Activated T-helper 1 cell treated with anti-CD3 and anti-CD28 coated beads, Interleukin-12 subunit alpha, Interleukin-12 subunit beta, Interleukin-2, Interleukin-4 antibody, amounts not matched to agents 30 ng/mL and 10 ng/mL and 1 ng/mL, durations not matched to agents 14 hours and 24 hours and 36 hours (primary cell): ENCODE data around the gene VSIG2. TPM values are rescaled to one million over a fixed set of nuclear protein-coding genes. Genes with fewer than 3 reads are reported as not detected.

Source experiments
- DNase-seq: peaks from one replicate; pipeline ENCODE4 v3.0.0; 2021; ENCODE audit warnings: low spot score
- H3K27ac Mint-ChIP-seq: one replicate; pipeline ENCODE4 v1.8.0; 2021; ENCODE audit warnings: mild to moderate bottlenecking, mixed read lengths
- H3K27me3 Mint-ChIP-seq: one replicate; pipeline ENCODE4 v1.8.0; 2022; ENCODE audit warnings: mild to moderate bottlenecking, moderate library complexity, mixed read lengths; ENCODE audit not compliant: insufficient read depth
- H3K36me3 Mint-ChIP-seq: one replicate; pipeline ENCODE4 v1.8.0; 2021; ENCODE audit warnings: low read depth, mixed read lengths
- H3K4me1 Mint-ChIP-seq: one replicate; pipeline ENCODE4 v1.8.0; 2021; ENCODE audit warnings: low read depth, mixed read lengths
- H3K4me3 Mint-ChIP-seq: one replicate; pipeline ENCODE4 v1.8.0; 2021; ENCODE audit warnings: mild to moderate bottlenecking, moderate library complexity, mixed read lengths
- H3K9me3 Mint-ChIP-seq: one replicate; pipeline ENCODE4 v1.8.0; 2021; ENCODE audit warnings: mixed read lengths
- intact Hi-C: fragments of 100-400 bp; cut with micrococcal nuclease; formaldehyde crosslinking; loops from one replicate; pipeline ENCODE4 v1.15.1; 2024
- total RNA-seq: library from RNA; stranded (reverse); gene quantifications from 2 replicates; pipeline ENCODE4 v1.2.3, GENCODE V29; 2022

The VSIG2 gene
- total RNA-seq, 1 donor from 2014 or later: not detected

DNA sequence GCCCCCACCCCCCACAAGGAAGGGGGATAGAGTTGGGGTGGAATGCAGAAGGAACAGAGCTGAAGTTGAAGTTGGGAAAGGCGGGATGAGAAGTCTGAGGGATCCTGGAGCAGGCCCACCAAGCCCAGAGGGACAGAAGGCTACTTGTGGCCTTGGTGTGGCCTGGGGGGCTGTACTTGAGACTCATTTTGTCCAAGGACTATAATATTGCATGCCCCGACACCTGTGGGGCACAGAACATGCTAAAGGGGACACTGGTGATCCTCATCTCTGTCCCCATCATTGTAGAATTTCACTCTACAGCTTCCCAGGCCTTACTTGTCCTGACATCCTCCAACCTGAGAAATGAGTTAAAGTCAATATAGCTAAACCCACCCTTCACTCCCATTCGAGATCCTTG lies 8.8 kb upstream of the VSIG2 start:
- Mint-ChIP-seq H3K4me3 (peak overlapping the region; percentile 45), H3K36me3 (no peaks in the 10 kb centered on the region), H3K4me1 (peaks cover 19% of the 10 kb centered on the region), H3K9me3 (no peaks in the 10 kb centered on the region), H3K27ac (no peak overlapping the region), H3K27me3 (peaks cover 52% of the 10 kb centered on the region)
- no peak for DNase-seq
- intact Hi-C loops: no loop called here

DNA sequence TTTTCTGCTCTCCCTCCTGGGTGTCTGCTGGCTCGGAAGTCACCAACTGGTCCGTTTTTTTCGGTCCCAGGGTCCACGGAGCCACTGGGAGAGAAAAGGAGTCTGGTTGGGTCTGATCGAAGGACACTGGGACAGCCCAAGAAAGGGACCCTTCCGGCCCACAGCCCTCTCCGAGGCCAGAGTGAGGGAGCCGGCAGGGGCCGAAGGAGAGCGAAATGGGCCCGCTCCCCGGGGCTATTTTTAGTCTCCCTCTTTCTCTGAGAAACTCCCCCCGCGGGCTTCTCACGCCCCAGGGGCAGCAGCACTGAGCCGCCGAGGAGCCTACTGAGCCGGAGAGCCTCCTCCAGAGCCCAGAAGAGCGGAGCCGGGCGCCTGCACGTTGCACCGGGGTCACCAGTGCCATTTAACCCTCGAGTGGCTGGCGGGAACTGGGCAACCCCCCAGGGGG lies 8.2 kb upstream of the VSIG2 start:
- no peak overlapping the region for H3K27ac Mint-ChIP-seq
- H3K4me1 Mint-ChIP-seq: peaks cover 19% of the 10 kb centered on the region
- H3K36me3 Mint-ChIP-seq: no peaks in the 10 kb centered on the region
- no peak overlapping the region for H3K4me3 Mint-ChIP-seq
- no peak for DNase-seq
- intact Hi-C loops: no loop called here
- H3K9me3 Mint-ChIP-seq: no peaks in the 10 kb centered on the region
- H3K27me3 Mint-ChIP-seq: peaks cover 57% of the 10 kb centered on the region

DNA sequence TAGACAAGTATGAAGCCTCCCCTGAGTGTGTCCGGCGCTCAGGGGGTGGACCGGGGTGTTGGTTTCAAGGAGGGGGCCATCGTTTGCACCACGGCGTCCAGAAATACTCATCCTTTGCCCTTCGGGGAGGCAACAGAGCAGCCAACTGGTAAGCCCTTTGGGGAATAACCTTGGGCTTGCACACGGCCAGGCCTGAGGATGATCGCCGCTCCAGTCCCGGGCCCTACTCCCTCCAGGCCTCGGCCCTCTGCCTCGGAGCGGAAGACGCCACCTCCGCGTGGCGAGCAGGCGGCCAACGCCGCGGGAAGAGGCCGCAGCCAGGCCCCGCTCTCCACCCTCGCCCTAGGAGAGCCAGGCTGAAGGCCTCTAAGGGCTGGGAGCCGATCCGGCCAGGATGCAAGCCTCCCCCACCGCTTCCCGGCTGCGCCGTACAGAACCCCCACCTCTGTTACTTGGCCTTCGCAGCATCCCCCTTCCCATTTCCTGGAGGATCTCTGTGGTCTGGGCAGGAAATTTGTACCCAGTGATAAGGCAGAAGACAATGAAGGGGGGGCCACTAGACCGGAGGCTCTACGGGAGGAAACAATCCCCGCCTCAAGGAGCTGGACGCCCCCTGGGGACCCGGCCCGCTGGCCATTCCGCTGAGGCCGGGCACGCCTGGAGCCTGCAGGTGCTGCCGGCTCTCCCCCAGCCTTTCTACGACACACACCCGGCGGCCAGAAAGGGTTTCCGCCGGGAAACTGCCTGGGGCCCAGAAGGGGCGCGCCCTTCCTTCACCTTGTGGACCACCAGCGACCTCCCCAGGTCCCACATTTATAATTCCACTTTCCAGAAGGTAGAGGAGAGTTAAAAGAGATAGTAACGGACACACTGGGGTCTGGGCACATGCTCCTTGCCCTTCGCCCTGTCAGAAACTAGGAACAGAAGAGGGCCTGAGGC lies 7.5 kb upstream of the VSIG2 start:
- intact Hi-C loops: loop anchor here (2.0 kb wide), 1 partner anchor 107 kb away; no protein-coding TSS in a partner anchor
- Mint-ChIP-seq H3K9me3 (no peaks in the 10 kb centered on the region), H3K27me3 (peaks cover 57% of the 10 kb centered on the region), H3K4me3 (no peak overlapping the region), H3K36me3 (no peaks in the 10 kb centered on the region), H3K4me1 (peaks cover 19% of the 10 kb centered on the region), H3K27ac (no peak overlapping the region)
- DNase-seq: no peak

DNA sequence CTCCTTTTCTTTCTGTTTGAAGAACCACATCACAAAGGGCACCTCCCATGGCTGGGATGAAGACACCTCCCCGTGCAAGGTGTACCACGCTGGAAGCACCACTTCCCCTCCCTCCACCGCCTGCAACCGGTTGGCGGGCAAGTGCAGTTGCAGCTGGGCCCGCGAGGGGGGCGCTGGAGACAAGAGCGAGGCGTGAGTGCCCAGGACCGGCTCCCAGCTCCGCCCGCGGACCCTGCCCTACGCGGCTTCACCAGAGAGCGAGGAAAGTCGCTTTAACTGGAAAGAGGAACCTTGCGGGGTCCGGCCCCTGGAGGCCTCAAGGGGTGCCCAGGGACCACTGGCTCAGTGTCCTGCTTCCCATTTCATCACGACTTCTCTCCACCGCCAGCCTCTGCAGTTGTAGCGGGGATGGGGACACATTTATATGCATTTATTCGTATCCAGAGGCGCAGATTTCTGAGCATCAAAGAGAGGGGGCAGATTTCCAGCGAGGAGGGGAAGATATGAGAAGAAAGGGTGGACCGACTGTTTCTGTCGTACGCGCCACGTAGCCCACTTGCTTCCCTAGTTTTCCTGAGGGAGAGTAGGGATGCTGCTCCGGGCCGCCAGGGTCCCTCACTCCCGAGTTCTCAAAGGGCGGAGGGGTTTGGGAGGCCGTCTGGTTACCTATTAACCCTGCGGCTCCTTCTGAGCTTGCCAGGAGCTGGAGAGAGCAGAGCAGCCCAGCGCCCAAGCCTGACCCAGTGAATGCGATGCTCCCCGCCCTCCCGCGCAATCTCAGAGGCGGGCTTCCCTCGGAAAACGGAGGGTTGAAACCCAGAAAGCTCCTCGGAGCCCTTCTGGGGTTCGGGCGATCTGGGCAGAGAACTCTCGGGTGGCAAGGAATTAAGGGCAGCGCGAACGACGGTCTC lies 6.6 kb upstream of the VSIG2 start:
- H3K36me3 Mint-ChIP-seq: no peaks in the 10 kb centered on the region

DNA sequence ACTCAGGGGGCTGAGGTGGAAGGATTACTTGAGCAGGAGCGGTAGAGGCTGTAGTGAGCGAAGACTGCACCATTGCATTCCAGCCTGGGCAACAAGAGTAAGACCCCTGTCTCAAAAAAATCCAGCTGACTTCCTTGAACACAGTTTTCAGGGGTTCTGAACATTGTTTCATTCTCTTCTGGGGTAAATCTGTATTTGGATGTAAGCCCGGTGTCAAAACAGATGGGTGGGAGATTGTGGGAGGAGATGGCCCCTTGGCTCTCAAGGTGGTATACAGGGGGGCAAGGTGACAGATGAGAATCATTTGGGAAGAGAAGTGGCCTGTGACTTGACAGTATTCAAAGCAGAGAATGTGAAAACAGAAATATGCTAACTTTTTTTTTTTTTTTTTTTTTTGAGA lies 5.3 kb upstream of the VSIG2 start:
- Mint-ChIP-seq H3K27ac (no peak overlapping the region), H3K4me3 (no peak overlapping the region), H3K4me1 (peaks cover 15% of the 10 kb centered on the region), H3K9me3 (no peaks in the 10 kb centered on the region), H3K27me3 (peaks cover 58% of the 10 kb centered on the region), H3K36me3 (no peaks in the 10 kb centered on the region)
- intact Hi-C loops: no loop called here
- DNase-seq: no peak

More for the DNA sequence above, 6.6 kb upstream of the VSIG2 start:
- Mint-ChIP-seq H3K27ac (no peak overlapping the region), H3K9me3 (no peaks in the 10 kb centered on the region), H3K4me3 (peak overlapping the region; percentile 61), H3K27me3 (peaks cover 57% of the 10 kb centered on the region), H3K4me1 (peaks cover 19% of the 10 kb centered on the region)
- intact Hi-C loops: loop anchor here (1.0 to 2.0 kb wide), 4 partner anchors 12 to 108 kb away; partner anchors contain the start of genes SIAE and SPA17
- DNase-seq: peak; percentile 59

DNA sequence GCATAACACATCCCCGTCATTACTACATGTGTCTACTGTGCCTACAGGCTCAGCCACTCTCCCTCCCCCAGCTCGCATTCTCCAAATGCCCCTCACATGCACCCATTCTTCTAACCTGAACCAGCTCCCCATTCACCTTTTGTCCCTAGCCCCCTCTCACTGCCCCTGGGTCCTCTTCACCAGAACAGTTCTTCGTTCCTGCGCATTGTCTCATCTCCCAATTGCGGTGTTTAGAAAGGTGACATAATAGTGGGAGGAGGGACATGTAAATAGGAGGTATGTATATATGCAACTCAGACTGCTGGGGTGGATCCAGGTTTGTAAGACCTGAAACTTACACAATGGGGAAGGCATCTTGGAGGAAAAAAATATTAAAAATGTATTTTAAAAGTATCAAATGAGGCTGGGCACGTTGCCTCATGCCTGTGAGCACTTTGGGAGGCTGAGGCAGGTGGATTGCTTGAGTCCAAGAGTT lies 4.7 kb upstream of the VSIG2 start:
- H3K27me3 Mint-ChIP-seq: peaks cover 56% of the 10 kb centered on the region
- intact Hi-C loops: no loop called here
- no peak for DNase-seq
- no peaks in the 10 kb centered on the region for H3K36me3 Mint-ChIP-seq
- H3K9me3 Mint-ChIP-seq: no peaks in the 10 kb centered on the region
- H3K4me3 Mint-ChIP-seq: no peak overlapping the region
- H3K27ac Mint-ChIP-seq: no peak overlapping the region
- H3K4me1 Mint-ChIP-seq: peaks cover 14% of the 10 kb centered on the region

DNA sequence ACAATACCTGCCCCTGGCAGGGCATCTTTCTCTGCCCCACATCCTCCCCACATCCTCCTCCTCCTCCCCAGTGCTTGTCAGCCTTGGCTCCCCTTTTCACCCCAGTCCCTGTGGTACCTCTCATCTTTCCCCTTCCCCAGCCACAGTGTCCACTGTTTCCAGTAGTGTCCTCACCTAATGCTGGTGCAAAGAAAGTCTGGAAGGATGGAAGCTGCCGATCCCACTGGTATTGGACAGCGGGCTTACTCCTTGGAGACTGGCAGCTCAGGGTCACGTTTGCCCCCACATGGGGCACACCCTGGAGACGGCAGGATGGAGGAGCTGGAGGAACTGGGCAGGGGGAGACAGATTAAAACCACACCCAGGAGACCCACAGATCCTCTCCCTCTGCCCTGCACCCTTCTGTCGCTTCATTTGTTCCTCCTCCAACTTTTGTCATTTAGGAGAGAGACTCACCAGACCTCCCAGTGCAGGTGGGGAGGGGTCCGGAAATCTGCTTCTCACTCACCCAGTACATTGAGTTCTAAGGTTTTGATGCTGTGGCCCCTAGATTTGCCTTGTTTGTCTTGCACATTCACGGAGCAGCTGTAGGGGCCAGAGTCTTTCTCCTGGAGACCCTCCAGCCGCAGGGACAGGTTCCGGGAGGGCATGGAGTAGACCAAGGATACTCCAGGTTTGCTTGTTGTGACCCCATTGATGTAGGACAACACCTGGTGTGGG lies 4.1 kb upstream of the VSIG2 start:
- H3K4me1 Mint-ChIP-seq: peaks cover 9% of the 10 kb centered on the region
- DNase-seq: no peak
- intact Hi-C loops: no loop called here
- H3K9me3 Mint-ChIP-seq: no peaks in the 10 kb centered on the region
- peaks cover 50% of the 10 kb centered on the region for H3K27me3 Mint-ChIP-seq
- no peak overlapping the region for H3K27ac Mint-ChIP-seq
- H3K36me3 Mint-ChIP-seq: no peaks in the 10 kb centered on the region
- H3K4me3 Mint-ChIP-seq: no peak overlapping the region

DNA sequence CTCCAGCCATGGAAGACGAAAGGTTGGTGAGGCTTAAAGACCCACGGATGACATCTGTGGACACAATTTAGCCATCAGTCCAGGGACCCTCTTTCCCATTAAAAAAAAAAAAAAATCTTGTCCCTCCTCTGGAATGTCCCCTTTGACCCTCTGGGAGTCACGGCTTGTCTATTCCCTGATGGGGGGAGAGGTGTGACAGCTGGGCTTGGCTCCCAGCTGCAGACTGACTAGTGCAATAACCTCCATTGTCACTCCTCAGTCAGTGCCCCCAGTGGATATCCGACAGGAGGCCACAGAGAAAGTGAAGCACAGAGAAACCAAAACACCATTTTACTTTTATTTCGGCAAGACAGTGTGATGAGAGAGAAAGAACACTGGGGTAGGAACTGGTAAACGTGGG lies 2.7 kb upstream of the VSIG2 start:
- Mint-ChIP-seq H3K36me3 (no peaks in the 10 kb centered on the region), H3K27ac (no peak overlapping the region), H3K27me3 (peaks cover 41% of the 10 kb centered on the region), H3K4me3 (no peak overlapping the region), H3K9me3 (no peaks in the 10 kb centered on the region), H3K4me1 (peaks cover 16% of the 10 kb centered on the region)
- no peak for DNase-seq
- intact Hi-C loops: no loop called here

DNA sequence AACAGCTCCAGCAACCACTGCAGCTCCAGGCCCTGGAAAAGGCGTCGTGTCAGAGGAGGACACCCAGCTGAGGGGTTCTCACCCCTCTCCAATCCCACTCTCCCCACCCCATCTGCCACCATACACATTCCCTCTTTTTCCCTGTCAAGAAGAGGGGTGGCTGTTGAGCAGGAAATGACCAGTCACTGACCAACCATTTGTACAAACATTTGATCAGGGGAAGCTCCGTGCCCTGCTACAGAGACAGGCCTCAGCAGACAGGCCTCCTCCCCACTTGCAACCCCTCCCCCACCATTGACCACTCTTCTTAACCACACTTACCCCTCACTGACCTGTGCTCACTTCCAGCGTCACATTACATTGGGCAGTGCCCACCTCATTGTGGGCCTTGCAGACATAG lies 2.3 kb upstream of the VSIG2 start:
- no peak overlapping the region for H3K27ac Mint-ChIP-seq
- intact Hi-C loops: no loop called here
- H3K4me3 Mint-ChIP-seq: no peak overlapping the region
- H3K27me3 Mint-ChIP-seq: peaks cover 40% of the 10 kb centered on the region
- peaks cover 20% of the 10 kb centered on the region for H3K4me1 Mint-ChIP-seq
- H3K36me3 Mint-ChIP-seq: no peaks in the 10 kb centered on the region
- no peak for DNase-seq
- no peaks in the 10 kb centered on the region for H3K9me3 Mint-ChIP-seq

DNA sequence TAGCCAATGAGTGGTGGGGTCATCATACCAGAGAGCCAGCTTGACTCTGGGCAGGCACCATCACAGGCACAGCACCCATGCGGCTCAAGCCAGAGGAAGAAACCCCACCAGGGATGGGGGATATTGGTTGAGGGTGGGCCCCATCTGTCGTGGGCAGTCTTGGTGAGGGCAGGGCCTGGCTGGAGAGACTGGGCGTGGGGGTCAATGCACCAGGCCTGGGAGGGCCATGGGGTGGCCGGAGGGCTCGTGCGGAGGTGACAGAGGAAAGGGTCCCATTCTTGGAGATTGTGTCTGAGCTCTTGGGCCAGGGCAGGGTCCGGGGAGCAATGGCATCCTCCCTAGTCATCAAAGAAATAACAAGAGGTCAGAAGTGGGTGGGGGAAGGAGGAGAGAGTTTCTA lies 1.6 kb upstream of the VSIG2 start:
- H3K36me3 Mint-ChIP-seq: no peaks in the 10 kb centered on the region
- peaks cover 25% of the 10 kb centered on the region for H3K4me1 Mint-ChIP-seq
- DNase-seq: no peak
- peaks cover 33% of the 10 kb centered on the region for H3K27me3 Mint-ChIP-seq
- intact Hi-C loops: no loop called here
- H3K27ac Mint-ChIP-seq: no peak overlapping the region
- no peaks in the 10 kb centered on the region for H3K9me3 Mint-ChIP-seq
- no peak overlapping the region for H3K4me3 Mint-ChIP-seq

DNA sequence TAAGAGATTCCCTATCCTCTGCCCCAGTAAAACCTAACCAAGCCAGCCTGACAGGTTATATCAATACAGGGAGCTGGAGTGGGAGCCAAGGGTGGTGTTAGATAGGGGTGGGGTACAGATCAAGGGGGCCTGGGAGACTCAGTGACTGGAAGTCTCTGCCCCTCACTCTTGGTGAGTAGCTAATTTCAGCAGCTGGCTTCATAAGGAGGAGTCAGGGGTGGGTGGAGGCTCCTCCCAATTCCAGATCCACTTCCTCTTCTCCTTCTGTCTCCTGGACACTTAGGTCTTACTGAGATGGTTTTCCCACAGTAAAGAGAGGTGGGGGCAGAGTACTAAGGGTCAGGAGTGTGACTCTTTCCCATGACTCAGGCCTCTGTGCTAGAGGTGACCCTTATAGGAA lies 1.1 kb upstream of the VSIG2 start:
- Mint-ChIP-seq H3K9me3 (no peaks in the 10 kb centered on the region), H3K27ac (no peak overlapping the region), H3K4me3 (no peak overlapping the region), H3K4me1 (peaks cover 23% of the 10 kb centered on the region), H3K36me3 (no peaks in the 10 kb centered on the region), H3K27me3 (peaks cover 31% of the 10 kb centered on the region)
- intact Hi-C loops: no loop called here
- no peak for DNase-seq

DNA sequence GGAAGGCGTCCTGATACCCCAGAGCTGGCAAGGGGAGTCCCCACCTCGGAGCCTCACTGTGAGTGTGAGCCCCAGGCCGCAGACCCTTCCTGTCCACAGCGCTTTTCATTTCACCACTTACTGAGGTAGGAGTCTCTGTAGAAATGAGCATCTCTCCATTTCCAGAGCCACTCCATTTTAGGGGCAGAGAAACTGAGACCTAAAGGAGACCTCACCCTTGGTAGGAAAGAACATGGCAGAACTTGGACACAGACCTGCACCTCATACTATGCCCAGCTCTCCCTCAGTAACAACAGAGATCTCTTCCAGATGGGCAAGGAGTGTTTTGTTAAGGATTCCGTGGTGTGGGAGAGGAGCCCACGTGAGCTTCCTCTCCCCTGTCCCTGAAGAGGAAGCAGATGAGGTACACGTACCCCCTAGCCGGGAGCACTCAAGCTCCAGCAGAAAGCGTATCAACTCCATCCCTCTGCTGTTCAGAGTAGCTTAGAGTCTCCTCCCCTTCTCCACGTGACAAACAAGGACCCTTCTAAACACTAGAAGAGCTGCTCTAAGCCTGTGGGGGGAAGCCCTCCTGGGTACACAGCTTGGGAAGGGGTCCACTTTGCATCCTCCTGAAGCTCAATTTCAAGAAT lies 532 bp upstream of the VSIG2 start:
- intact Hi-C loops: no loop called here
- H3K9me3 Mint-ChIP-seq: no peaks in the 10 kb centered on the region
- H3K4me1 Mint-ChIP-seq: peaks cover 21% of the 10 kb centered on the region
- DNase-seq: no peak
- peaks cover 27% of the 10 kb centered on the region for H3K27me3 Mint-ChIP-seq
- H3K27ac Mint-ChIP-seq: no peak overlapping the region
- no peaks in the 10 kb centered on the region for H3K36me3 Mint-ChIP-seq
- no peak overlapping the region for H3K4me3 Mint-ChIP-seq
